Smooth muscle cell (in vitro differentiated cells): Measurements from ENCODE around the gene MUC6. TPM values are rescaled to one million over a fixed set of nuclear protein-coding genes. Genes with fewer than 3 reads are reported as not detected.

ENCODE experiments used
- DNase-seq: peaks from one replicate; lab custom pipeline; 2025; ENCODE audit not compliant: unreplicated experiment; lab: John Stamatoyannopoulos, UW
- H2AFZ ChIP-seq: fragments of 200-600 bp; sonication (generic); 2 replicates; pipeline ENCODE4 v1.6.0; 2016; ENCODE audit warnings: antibody characterized with exemption, low read depth, mild to moderate bottlenecking
- H3F3A ChIP-seq: fragments of 200-600 bp; sonication (generic); 2 replicates; pipeline ENCODE4 v1.6.0; 2017; ENCODE audit warnings: antibody characterized with exemption, low read depth
- H3K27ac ChIP-seq: fragments of 200-600 bp; sonication (generic); 2 replicates; pipeline ENCODE4 v1.5.1; 2016; ENCODE audit warnings: low read depth, mild to moderate bottlenecking
- H3K27me3 ChIP-seq: fragments of 200-600 bp; sonication (generic); 2 replicates; pipeline ENCODE4 v1.6.1; 2016; ENCODE audit warnings: low read depth, mild to moderate bottlenecking
- H3K36me3 ChIP-seq: fragments of 200-600 bp; sonication (generic); 2 replicates; pipeline ENCODE4 v1.5.1; 2016; ENCODE audit warnings: low read depth
- H3K4me1 ChIP-seq: fragments of 200-600 bp; sonication (generic); 2 replicates; pipeline ENCODE4 v1.5.1; 2016; ENCODE audit warnings: low read depth
- H3K4me2 ChIP-seq: fragments of 200-600 bp; sonication (generic); 2 replicates; pipeline ENCODE4 v1.6.0; 2016; ENCODE audit warnings: mild to moderate bottlenecking
- H3K4me3 ChIP-seq: fragments of 200-600 bp; sonication (generic); 2 replicates; pipeline ENCODE4 v1.5.1; 2016; ENCODE audit warnings: mild to moderate bottlenecking
- H3K79me2 ChIP-seq: fragments of 200-600 bp; sonication (generic); 2 replicates; pipeline ENCODE4 v1.6.0; 2016; ENCODE audit warnings: low read depth, mild to moderate bottlenecking
- H3K9ac ChIP-seq: fragments of 200-600 bp; sonication (generic); 2 replicates; pipeline ENCODE4 v1.6.0; 2016; ENCODE audit warnings: low read depth
- H3K9me3 ChIP-seq: fragments of 200-600 bp; sonication (generic); replicated peaks from 2 replicates; pipeline ENCODE4 v1.5.1; 2016; ENCODE audit warnings: low read depth
- H4K20me1 ChIP-seq: fragments of 200-600 bp; sonication (generic); 2 replicates; pipeline ENCODE4 v1.6.0; 2016; ENCODE audit warnings: low read depth
- WGBS: methylation state at CpG from one replicate; pipeline ENCODE4 v1.1.7; 2016; ENCODE audit warnings: low lambda C conversion rate; 5-methylcytosine and 5-hydroxymethylcytosine counted together
- polyA plus RNA-seq: library from polyadenylated mRNA; unstranded; fragments of >200 nt; fragmentation: Nextera tagmentation; extraction: Ambion mirVana; gene quantifications from 2 replicates; pipeline ENCODE4 v1.2.1, GENCODE V29; 2016
- total RNA-seq: library from RNA; depleted of rRNA; stranded (reverse); fragments of >200 nt; gene quantifications from 2 replicates; pipeline ENCODE4 v1.2.3, GENCODE V29; 2014
- TF ChIP-seq, protein P1 (sequence below): fragments of 200-600 bp; sonication (generic); IDR thresholded peaks from 2 replicates; pipeline ENCODE4 v1.5.1; 2017; ENCODE audit warnings: borderline replicate concordance, mild to moderate bottlenecking, antibody characterized with exemption; ENCODE audit not compliant: insufficient read depth, poor library complexity, severe bottlenecking

The MUC6 gene
- total and polyA plus RNA-seq, 2 experiments from 2014 or later, result not detected

DNA sequence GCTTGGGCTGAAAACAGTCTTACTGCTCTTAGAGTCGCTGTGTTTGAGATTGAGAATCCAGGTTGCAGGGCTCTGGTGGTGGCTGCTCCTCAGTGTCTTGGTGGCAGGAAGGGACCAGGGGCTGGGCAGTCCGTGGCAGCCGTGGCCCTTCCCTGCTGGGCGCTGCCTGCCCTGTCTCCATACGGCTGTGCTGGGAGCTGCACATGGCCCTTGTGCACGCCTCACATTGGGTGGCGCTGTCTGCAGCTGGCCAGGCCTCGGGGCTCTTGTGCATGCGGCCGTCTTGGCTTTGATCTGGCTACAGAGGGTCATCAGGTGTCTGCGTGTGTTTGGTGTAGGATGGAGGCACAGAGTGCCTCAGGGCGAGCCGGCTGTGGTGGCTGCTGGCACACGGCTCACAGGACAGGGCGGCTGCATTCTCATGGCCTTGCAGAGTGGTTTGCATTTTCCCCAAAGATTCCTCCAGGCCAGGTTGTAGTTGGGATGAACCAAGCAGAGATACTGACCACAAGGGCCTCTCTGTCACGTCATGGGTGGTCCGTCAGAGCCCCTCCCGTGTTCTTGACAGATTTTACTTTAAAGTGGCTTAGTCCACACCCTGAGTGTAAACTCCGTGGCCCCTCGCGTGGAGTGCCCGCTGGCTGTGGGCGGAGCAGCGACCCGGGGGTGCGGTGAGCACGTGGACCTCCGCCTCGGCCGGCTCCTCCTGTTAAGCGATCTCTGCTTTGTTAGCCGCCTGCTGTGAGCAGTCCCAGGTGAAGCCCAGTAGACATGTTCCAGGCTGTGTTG lies 34.7 kb downstream of the MUC6 start:
- Histone ChIP-seq H3K79me2 (peaks cover 8% of the 10 kb centered on the region), H3K4me3 (no peak overlapping the region), H3K27me3 (no peaks in the 10 kb centered on the region), H3K9me3 (no peaks in the 10 kb centered on the region), H3K4me1 (no peaks in the 10 kb centered on the region), H3K4me2 (no peak overlapping the region), H2AFZ (no peak overlapping the region), H3F3A (no peaks in the 10 kb centered on the region), H3K27ac (no peak overlapping the region), H3K9ac (no peak overlapping the region), H3K36me3 (no peaks in the 10 kb centered on the region), H4K20me1 (peaks cover 78% of the 10 kb centered on the region)
- 96% methylated on average over 32 of the region's 32 CpGs for WGBS
- no peak for DNase-seq
- TF ChIP-seq, protein P1, sequence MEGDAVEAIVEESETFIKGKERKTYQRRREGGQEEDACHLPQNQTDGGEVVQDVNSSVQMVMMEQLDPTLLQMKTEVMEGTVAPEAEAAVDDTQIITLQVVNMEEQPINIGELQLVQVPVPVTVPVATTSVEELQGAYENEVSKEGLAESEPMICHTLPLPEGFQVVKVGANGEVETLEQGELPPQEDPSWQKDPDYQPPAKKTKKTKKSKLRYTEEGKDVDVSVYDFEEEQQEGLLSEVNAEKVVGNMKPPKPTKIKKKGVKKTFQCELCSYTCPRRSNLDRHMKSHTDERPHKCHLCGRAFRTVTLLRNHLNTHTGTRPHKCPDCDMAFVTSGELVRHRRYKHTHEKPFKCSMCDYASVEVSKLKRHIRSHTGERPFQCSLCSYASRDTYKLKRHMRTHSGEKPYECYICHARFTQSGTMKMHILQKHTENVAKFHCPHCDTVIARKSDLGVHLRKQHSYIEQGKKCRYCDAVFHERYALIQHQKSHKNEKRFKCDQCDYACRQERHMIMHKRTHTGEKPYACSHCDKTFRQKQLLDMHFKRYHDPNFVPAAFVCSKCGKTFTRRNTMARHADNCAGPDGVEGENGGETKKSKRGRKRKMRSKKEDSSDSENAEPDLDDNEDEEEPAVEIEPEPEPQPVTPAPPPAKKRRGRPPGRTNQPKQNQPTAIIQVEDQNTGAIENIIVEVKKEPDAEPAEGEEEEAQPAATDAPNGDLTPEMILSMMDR, result no peak

DNA sequence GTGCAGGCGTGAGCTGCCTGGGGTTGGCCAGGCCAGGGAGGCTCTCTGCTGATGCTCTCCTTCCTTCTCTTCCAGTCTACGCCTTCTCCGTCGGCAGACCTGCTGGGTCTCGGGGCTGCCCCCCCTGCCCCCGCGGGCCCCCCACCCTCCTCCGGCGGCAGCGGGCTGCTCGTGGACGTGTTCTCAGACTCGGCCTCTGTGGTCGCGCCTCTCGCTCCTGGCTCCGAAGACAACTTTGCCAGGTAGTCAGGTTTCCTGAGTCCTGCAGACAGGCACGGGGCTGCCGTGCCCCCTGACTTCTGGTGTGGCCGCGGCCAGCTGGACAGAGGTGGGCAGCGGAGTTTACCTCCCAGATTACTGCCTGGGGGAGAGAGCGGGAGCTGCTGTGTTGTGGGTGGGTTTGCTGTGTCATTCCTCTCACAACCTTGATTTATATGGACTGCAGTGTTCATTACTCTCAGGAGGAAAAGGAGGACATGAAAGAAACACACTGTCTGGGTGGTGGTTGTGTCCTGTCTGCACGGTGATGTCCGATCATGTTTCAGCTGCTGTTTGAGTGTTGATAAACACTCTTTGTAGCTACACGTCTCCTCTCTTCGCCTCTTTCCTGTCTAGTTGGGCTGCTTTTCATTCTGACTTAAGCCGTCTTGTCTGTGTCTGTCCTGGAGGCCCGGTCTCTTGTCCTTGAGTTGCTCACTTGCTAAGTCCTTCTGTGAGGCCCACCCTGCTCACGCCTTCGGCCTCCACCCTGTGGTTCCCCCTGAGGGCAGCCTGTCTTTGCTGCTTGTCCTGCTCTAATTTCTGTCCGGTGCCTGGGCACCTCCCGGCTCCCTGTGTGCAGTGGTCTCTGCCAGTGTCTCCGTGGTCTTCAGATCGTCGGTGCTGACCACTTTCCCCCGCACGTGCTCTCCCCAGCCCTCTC lies 35.9 kb downstream of the MUC6 start:
- H3K4me1 ChIP-seq, result no peaks in the 10 kb centered on the region

GRCh38 chr11:999009-999408 lies 37.5 kb downstream of the MUC6 start:
- H3K79me2 ChIP-seq, result peaks cover 8% of the 10 kb centered on the region
- H3K27ac ChIP-seq, result no peak overlapping the region
- no peaks in the 10 kb centered on the region for H3K9me3 ChIP-seq
- no peaks in the 10 kb centered on the region for H3K27me3 ChIP-seq
- no peaks in the 10 kb centered on the region for H3K36me3 ChIP-seq
- no peaks in the 10 kb centered on the region for H3F3A ChIP-seq
- H3K9ac ChIP-seq, result no peak overlapping the region
- TF ChIP-seq, protein P1, result no peak
- peaks cover 78% of the 10 kb centered on the region for H4K20me1 ChIP-seq
- no peak overlapping the region for H3K4me2 ChIP-seq
- no peak for DNase-seq
- no peaks in the 10 kb centered on the region for H3K4me1 ChIP-seq
- 98% methylated on average over 10 of the region's 10 CpGs for WGBS
- no peak overlapping the region for H3K4me3 ChIP-seq
- no peak overlapping the region for H2AFZ ChIP-seq

More for the DNA sequence above, 35.9 kb downstream of the MUC6 start:
- Histone ChIP-seq H3K27ac (no peak overlapping the region), H3K4me2 (no peak overlapping the region), H3K79me2 (peaks cover 8% of the 10 kb centered on the region), H4K20me1 (peaks cover 82% of the 10 kb centered on the region), H3K4me3 (no peak overlapping the region), H3K9ac (no peak overlapping the region), H3F3A (no peaks in the 10 kb centered on the region), H3K27me3 (no peaks in the 10 kb centered on the region), H3K36me3 (no peaks in the 10 kb centered on the region), H3K9me3 (no peaks in the 10 kb centered on the region), H2AFZ (no peak overlapping the region)
- 89% methylated on average over 35 of the region's 38 CpGs for WGBS
- no peak for DNase-seq
- TF ChIP-seq, protein P1, result no peak
